Esophagus squamous epithelium (tissue), 4 donors: ENCODE results near the gene BTBD8.

Experiments used
- CTCF ChIP-seq, 6 experiments: fragments of 450-650 bp in 4 of 6; fragments of 200-600 bp in 2 of 6; sonication (generic) in 2 of 6; IDR thresholded peaks; one replicate each; pipeline ENCODE4 v1.5.1; 2016 to 2019; ENCODE audit warnings: antibody characterized with exemption in 6 of 6, mild to moderate bottlenecking in 4 of 6, moderate library complexity in 4 of 6
- POLR2A ChIP-seq, 4 donors: fragments of 450-650 bp; IDR thresholded peaks; one replicate each; pipeline ENCODE4 v1.6.1; 2017; ENCODE audit warnings: antibody characterized with exemption in 4 of 4, mild to moderate bottlenecking in 4 of 4, moderate library complexity in 3 of 4

- no peak for TF ChIP-seq CTCF (IDR thresholded peaks at IDR 0.05)
- TF ChIP-seq POLR2A (IDR thresholded peaks at IDR 0.05) = no peak
These were observed 11.5 kb downstream of the BTBD8 start for GRCh38 chr1:92091625-92092024.
